ENCODE results near the gene MADD. TPM values are rescaled to one million over a fixed set of nuclear protein-coding genes. Genes with fewer than 3 reads are reported as not detected.

MADD gene
- total and polyA plus RNA-seq, 10 of the 15 experiments (the other 5 are each of a cell fraction or from before 2014, with no cell fraction given) = 0.47 to 35.4 (median 17.6) TPM

- no peak for FAIRE-seq
- Histone ChIP-seq H3K79me2 (ENCODE audit: control insufficient read depth, insufficient read depth, low read length) (no peaks in the 10 kb centered on the region), H2AFZ (ENCODE audit: control insufficient read depth, low read depth, low read length) (no peak overlapping the region), H3K4me3 (no peak overlapping the region), H3K27ac (ENCODE audit: control insufficient read depth, insufficient read depth) (no peak overlapping the region), H3K9ac (ENCODE audit: control insufficient read depth, insufficient read depth, low read length) (no peak overlapping the region), H3K36me3 (ENCODE audit: control insufficient read depth in 2 of 2, insufficient read depth in 2 of 2, low read length in 1 of 2) (no peaks in the 10 kb centered on the region), H3K27me3 (replicated peaks in 1 of 2; ENCODE audit: control insufficient read depth in 2 of 2, insufficient read depth in 2 of 2, low read length in 1 of 2) (no peaks in the 10 kb centered on the region; a peak in 1 of 4 replicates), H3K9me3 (replicated peaks; ENCODE audit: control insufficient read depth, insufficient read depth, low read length) (no peaks in the 10 kb centered on the region), H3K4me2 (ENCODE audit: control insufficient read depth, insufficient read depth) (no peak overlapping the region), H4K20me1 (ENCODE audit: control insufficient read depth, insufficient read depth) (no peaks in the 10 kb centered on the region), H3K4me1 (ENCODE audit: control insufficient read depth, insufficient read depth, low read length) (no peaks in the 10 kb centered on the region)
- ChIA-PET RAD21 (ENCODE audit: unreplicated experiment) (no interaction called here), POLR2A (interaction anchor here (0.6 kb wide), 1 partner anchor 1250 kb away, joined by 9 read pairs; no protein-coding TSS in a partner anchor), CTCF (no interaction called here), SMC1A (ENCODE audit: uncharacterized antibody, unreplicated experiment) (no interaction called here)
- no peak; the same call in 2 of the 3 replicates for ATAC-seq
- WGBS (ENCODE audit: insufficient coverage, insufficient replicate concordance, low lambda C conversion rate, missing lambda C conversion rate) = 50% methylated on average over 18 of the region's 18 CpGs
- intact Hi-C loops (cut with micrococcal nuclease; ENCODE audit: unreplicated experiment) = no loop called here
- in situ Hi-C loops (cut with MboI) = no loop called here
- TF ChIP-seq PKNOX1 (IDR thresholded peaks at IDR 0.05) = no peak
- no peak for TF ChIP-seq SMAD5 (IDR thresholded peaks at IDR 0.05; ENCODE audit: low read depth)
- no peak for TF ChIP-seq IRF3 (IDR thresholded peaks at IDR 0.05)
- no peak for TF ChIP-seq BHLHE40 (IDR thresholded peaks at IDR 0.05; ENCODE audit: borderline replicate concordance in 1 of 2, low read depth in 2 of 2, low read length in 1 of 2)
- TF ChIP-seq POU2F2 (IDR thresholded peaks at IDR 0.05; ENCODE audit: borderline replicate concordance, low read depth, low read length) = no peak
- TF ChIP-seq CUX1 (IDR thresholded peaks at IDR 0.05; ENCODE audit: insufficient replicate concordance, low read depth, low read length) = no peak
- no peak for TF ChIP-seq CHD2 (IDR thresholded peaks at IDR 0.05; ENCODE audit: borderline replicate concordance, low read depth, low read length)
- no peak for TF ChIP-seq BACH1 (IDR thresholded peaks at IDR 0.05; ENCODE audit: borderline replicate concordance)
- TF ChIP-seq NFYB (IDR thresholded peaks at IDR 0.05; ENCODE audit: insufficient read depth, low read depth, low read length) = no peak
- TF ChIP-seq SIX5 (IDR thresholded peaks at IDR 0.05; ENCODE audit: low read depth, low read length, severe bottlenecking) = no peak
- no peak for TF ChIP-seq STAT3 (IDR thresholded peaks at IDR 0.05; ENCODE audit: low read depth, low read length)
- no peak for TF ChIP-seq GABPA (IDR thresholded peaks at IDR 0.05; ENCODE audit: low read depth)
- TF ChIP-seq CREB1 (IDR thresholded peaks at IDR 0.05; ENCODE audit: low read depth) = no peak
- no peak for TF ChIP-seq SREBF2 (IDR thresholded peaks at IDR 0.05; ENCODE audit: low read length)
- TF ChIP-seq IKZF1 (conservative IDR thresholded peaks at IDR 0.05) = no peak
- no peak for DNase-seq (ENCODE audit: low read depth, low spot score)
- BruUV-seq (replicated peaks) = no TSS peak
These were observed 71.2 kb downstream of the MADD start for GRCh38 chr11:47340980-47341775.

Measured in GM12878 (cell line).